Stomach (tissue), 9 donors: ENCODE results near the gene UNC45B. TPM values are rescaled to one million over a fixed set of nuclear protein-coding genes. Genes with fewer than 3 reads are reported as not detected.

Experiments used
- DNase-seq, 2 donors: peaks; one replicate each; pipeline versions ENCODE4 v3.0.0 to v3.0.0-alpha.2; 2013 to 2019
- H3K27ac ChIP-seq, 5 donors: fragments of 200-600 bp in 4 of 5; sonication (generic) in 4 of 5; one replicate each; pipeline ENCODE4 v1.5.1; 2013 to 2019; ENCODE audit warnings: mild to moderate bottlenecking in 1 of 5, moderate library complexity in 1 of 5
- H3K27me3 ChIP-seq, 3 donors: fragments of 200-600 bp; sonication (generic); one replicate each; pipeline ENCODE4 v1.5.1; 2017 to 2019; ENCODE audit warnings: mixed run types in 1 of 3
- H3K36me3 ChIP-seq, 4 donors: fragments of 200-600 bp; sonication (generic); 1 replicate in 3 of 4; 2 replicates in 1 of 4; pipeline ENCODE4 v1.5.1; 2016 to 2019
- H3K4me1 ChIP-seq, 4 donors: fragments of 200-600 bp; sonication (generic); one replicate each; pipeline ENCODE4 v1.5.1; 2016 to 2019
- H3K4me3 ChIP-seq, 4 donors: fragments of 200-600 bp; sonication (generic) in 3 of 4; one replicate each; pipeline ENCODE4 v1.5.1; 2016 to 2019; ENCODE audit warnings: mild to moderate bottlenecking in 1 of 4
- H3K9me3 ChIP-seq, 4 donors: fragments of 200-600 bp; sonication (generic); one replicate each; pipeline ENCODE4 v1.5.1; 2016 to 2019
- EP300 ChIP-seq: sonication (generic); formaldehyde crosslinking; IDR thresholded peaks from one replicate; pipeline ENCODE4 v1.6.1; 2017; ENCODE audit warnings: antibody characterized with exemption
- POLR2A ChIP-seq, 4 donors: fragments of 450-650 bp; IDR thresholded peaks; one replicate each; pipeline ENCODE4 v1.6.1; 2016; ENCODE audit warnings: antibody characterized with exemption in 4 of 4, control low read depth in 2 of 4, mild to moderate bottlenecking in 1 of 4, moderate library complexity in 1 of 4
- POLR2AphosphoS5 ChIP-seq, 3 donors: sonication (generic); formaldehyde crosslinking; IDR thresholded peaks; one replicate each; pipeline ENCODE4 v1.6.1; 2016; ENCODE audit warnings: antibody characterized with exemption in 3 of 3
- WGBS, 5 donors: extraction: QIAGEN DNeasy Blood & Tissue Kit in 3 of 5; methylation state at CpG; one replicate each; pipeline versions ENCODE4 v1.1.5 to v1.1.7; 2013 to 2018; 5-methylcytosine and 5-hydroxymethylcytosine counted together
- intact Hi-C: fragments of 100-400 bp; cut with DNase I; formaldehyde crosslinking; loops from one replicate; pipeline ENCODE4 v1.15.1; 2023; ENCODE audit warnings: low total_unique reads
- polyA plus RNA-seq, 3 donors: library from polyadenylated mRNA; stranded (reverse); fragments of 200-250 nt; gene quantifications; one replicate each; pipeline ENCODE4 v1.2.3, GENCODE V29; 2013
- total RNA-seq, 5 donors: library from RNA; depleted of rRNA; stranded (reverse); fragments of >200 nt; gene quantifications; one replicate each; pipeline versions ENCODE4 v1.1.0 to v1.2.3, GENCODE V29; 2014 to 2016
- TF ChIP-seq, protein P1 (sequence below), 7 experiments: fragments of 450-650 bp in 4 of 7; fragments of 200-600 bp in 3 of 7; sonication (generic) in 3 of 7; IDR thresholded peaks; one replicate each; pipeline ENCODE4 v1.5.1; 2016 to 2019; ENCODE audit warnings: antibody characterized with exemption in 7 of 7, control low read depth in 2 of 7, mild to moderate bottlenecking in 1 of 7
- donor health status: healthy with polysubstance abuse.
- donor health status: Bipolar disorder and iron deficiency.
- donor health status: healthy.

The UNC45B gene
- total and polyA plus RNA-seq, 8 donors, result 0.05 to 1.8 (median 0.30) TPM; not detected in 2

DNA sequence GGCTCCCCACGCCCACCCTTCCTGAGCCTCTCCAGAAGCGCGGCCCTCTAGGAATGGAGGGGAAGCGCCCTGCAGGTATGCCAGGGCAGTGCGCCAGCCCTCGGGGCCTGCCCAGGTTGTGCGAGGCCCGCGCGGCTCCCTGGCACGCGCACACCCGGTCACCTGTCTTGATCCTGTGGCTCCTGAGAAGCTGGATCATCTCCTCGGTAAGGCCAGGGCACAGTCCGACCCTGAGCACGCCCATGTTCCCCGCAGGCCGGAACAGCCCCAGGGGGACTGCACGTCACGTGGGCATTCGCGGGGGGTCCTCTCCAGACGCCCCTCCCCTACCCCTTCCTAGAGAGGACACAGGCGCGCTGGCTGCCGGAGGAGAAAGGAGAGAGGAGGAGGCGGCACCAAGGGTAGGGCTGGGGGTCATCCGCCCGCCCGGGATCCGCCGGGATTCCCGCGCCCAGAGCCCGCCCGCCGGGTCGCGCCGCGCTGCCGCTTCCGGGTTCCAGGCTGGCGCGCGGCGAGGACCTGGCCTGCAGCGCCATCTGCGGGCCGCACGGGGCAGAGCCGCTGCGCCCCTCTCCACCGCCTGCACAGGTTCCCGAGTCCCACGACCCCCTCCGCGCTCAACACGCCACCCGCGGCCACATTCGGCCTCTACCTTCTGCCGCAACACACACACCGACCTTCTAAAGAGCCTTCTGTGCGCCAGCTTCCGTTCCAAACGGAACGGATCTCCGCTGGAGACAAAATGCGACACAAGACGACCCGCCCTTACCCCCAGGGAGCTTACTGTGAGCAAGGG is 28.0 kb upstream of the UNC45B start, which contains the start of gene RAD51D:
Gene RAD51D, minus strand, starts transcription at position 491 of the 796 bp plus-strand sequence. Its CDS starts 247 bp downstream, at position 244.
- Histone ChIP-seq H3K4me1 (peaks cover 16 to 29% (median 25%) of the 10 kb centered on the region in 4 donors), H3K27me3 (no peaks in the 10 kb centered on the region), H3K27ac (peak within 1 kb of the TSS; percentile 20 to 86 (median 77)), H3K36me3 (no peaks in the 10 kb centered on the region), H3K9me3 (no peaks in the 10 kb centered on the region), H3K4me3 (peak within 1 kb of the TSS; percentile 72 to 88 (median 77))
- DNase-seq, result peak; percentile 81 to 94
- TF ChIP-seq POLR2A (IDR thresholded peaks at IDR 0.05) (no peak), POLR2AphosphoS5 (IDR thresholded peaks at IDR 0.05) (peak in 2 of 3 donors; percentile 14 to 42)
- TF ChIP-seq, protein P1, sequence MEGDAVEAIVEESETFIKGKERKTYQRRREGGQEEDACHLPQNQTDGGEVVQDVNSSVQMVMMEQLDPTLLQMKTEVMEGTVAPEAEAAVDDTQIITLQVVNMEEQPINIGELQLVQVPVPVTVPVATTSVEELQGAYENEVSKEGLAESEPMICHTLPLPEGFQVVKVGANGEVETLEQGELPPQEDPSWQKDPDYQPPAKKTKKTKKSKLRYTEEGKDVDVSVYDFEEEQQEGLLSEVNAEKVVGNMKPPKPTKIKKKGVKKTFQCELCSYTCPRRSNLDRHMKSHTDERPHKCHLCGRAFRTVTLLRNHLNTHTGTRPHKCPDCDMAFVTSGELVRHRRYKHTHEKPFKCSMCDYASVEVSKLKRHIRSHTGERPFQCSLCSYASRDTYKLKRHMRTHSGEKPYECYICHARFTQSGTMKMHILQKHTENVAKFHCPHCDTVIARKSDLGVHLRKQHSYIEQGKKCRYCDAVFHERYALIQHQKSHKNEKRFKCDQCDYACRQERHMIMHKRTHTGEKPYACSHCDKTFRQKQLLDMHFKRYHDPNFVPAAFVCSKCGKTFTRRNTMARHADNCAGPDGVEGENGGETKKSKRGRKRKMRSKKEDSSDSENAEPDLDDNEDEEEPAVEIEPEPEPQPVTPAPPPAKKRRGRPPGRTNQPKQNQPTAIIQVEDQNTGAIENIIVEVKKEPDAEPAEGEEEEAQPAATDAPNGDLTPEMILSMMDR (IDR thresholded peaks at IDR 0.05), result peak in 5 of 7 experiments; percentile 70 to 99 (median 96)
- intact Hi-C loops, result loop anchor here (5.0 to 10.0 kb wide), 2 partner anchors 575 to 697 kb away; no protein-coding TSS in a partner anchor
- 0 to 1% (median 1%) methylated on average over 12 to 72 of the region's 72 CpGs for WGBS, 5 donors

DNA sequence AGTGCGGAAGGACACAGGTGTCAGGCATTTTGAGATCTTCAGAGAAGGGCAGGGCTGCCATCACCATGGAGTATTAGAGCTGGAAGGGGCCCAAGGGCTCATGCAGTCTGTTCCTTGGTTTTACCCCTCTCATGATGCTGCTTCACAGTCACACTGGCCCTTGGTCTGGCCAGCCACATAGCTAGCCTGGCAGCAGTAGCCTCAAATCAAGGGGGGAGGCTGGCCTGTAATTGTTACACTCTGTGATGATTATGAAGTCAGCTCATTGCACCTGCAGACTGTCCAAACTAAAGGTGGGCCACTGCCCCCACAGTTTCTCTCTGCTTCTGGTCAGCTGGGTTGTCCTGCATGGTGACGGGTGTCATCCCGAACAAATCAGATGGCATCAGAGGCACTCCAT is 26.3 kb upstream of the UNC45B start, which contains the start of gene FNDC8:
Gene FNDC8, plus strand, starts transcription at position 301 of the 400 bp plus-strand sequence. Its CDS starts 79 bp downstream, at position 380.
- no peak for DNase-seq
- no peaks in the 10 kb centered on the region for H3K27me3 ChIP-seq
- no peak for TF ChIP-seq EP300
- TF ChIP-seq POLR2A (IDR thresholded peaks at IDR 0.05), result no peak
- no peak for TF ChIP-seq POLR2AphosphoS5 (IDR thresholded peaks at IDR 0.05)
- TF ChIP-seq, protein P1 (IDR thresholded peaks at IDR 0.05), result no peak
- WGBS, 5 donors, result 89 to 96% (median 91%) methylated on average over 3 of the region's 3 CpGs
- intact Hi-C loops, result loop anchor here (5.0 to 10.0 kb wide), 2 partner anchors 577 to 699 kb away; no protein-coding TSS in a partner anchor
- no peaks in the 10 kb centered on the region for H3K9me3 ChIP-seq
- H3K4me3 ChIP-seq, result no peak within 1 kb of the TSS
- peaks cover 16 to 29% (median 25%) of the 10 kb centered on the region in 4 donors for H3K4me1 ChIP-seq
- H3K27ac ChIP-seq, result no peak within 1 kb of the TSS
- H3K36me3 ChIP-seq, result no peaks in the 10 kb centered on the region

GRCh38 chr17:35127751-35128514 is 19.7 kb upstream of the UNC45B start:
- Histone ChIP-seq H3K27ac (peak overlapping the region in 1 of 5 donors; percentile 20), H3K27me3 (no peaks in the 10 kb centered on the region), H3K36me3 (peaks cover 19 to 24% (median 23%) of the 10 kb centered on the region in 4 donors), H3K4me1 (no peaks in the 10 kb centered on the region), H3K4me3 (no peak overlapping the region), H3K9me3 (no peaks in the 10 kb centered on the region)
- DNase-seq, result peak in 1 of 2 donors; percentile 79
- TF ChIP-seq POLR2AphosphoS5 (IDR thresholded peaks at IDR 0.05), result no peak
- TF ChIP-seq POLR2A (IDR thresholded peaks at IDR 0.05), result no peak
- no peak for TF ChIP-seq EP300
- 76 to 90% (median 82%) methylated on average over 11 of the region's 11 CpGs for WGBS, 5 donors
- intact Hi-C loops, result loop anchor here (10.0 kb wide), 1 partner anchor 583 kb away; no protein-coding TSS in a partner anchor

DNA sequence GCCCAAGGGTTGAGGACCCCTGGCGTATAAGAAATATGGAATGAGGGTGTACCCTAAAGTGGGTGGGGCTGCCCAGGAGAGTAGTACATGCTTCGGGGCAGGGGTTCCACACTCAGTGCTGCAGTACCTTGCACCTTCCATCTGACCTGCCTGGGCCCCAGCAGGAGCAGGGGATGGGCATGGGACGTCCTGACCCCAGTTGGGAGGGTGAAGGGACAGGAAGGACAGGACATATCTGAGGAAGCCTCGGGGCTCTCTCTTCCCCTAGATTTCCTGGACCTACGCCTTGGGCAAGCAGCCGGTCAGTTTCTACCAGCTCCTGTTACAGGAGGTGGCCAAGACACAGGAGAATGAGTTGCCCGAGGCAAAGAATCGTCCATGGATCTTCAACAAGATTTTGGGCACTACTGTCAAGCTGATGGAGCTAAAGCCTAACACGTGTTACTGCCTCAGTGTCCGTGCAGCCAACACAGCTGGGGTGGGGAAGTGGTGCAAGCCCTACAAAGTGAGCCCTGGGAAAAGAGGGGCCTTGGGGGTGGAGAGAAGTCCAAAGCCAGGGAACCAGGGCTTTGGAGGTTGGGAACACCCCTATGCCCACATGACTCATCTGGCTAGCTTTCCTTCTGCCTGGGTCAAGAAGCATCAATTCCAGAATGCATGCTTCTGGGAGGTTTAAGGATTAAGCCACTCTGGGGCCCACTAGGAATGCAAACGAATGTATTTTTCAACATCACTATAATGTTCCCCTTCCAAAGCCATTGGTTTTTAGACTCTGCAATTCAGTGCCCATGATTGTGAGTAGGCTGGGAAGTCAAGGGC is 18.3 kb upstream of the UNC45B start:
- no peaks in the 10 kb centered on the region for H3K4me1 ChIP-seq
- no peaks in the 10 kb centered on the region for H3K9me3 ChIP-seq
- intact Hi-C loops, result loop anchor here (10.0 kb wide), 1 partner anchor 585 kb away; no protein-coding TSS in a partner anchor
- no peak for DNase-seq
- no peaks in the 10 kb centered on the region for H3K27me3 ChIP-seq
- no peak for TF ChIP-seq POLR2A (IDR thresholded peaks at IDR 0.05)
- TF ChIP-seq EP300, result no peak
- TF ChIP-seq, protein P1 (IDR thresholded peaks at IDR 0.05), result no peak
- no peak for TF ChIP-seq POLR2AphosphoS5 (IDR thresholded peaks at IDR 0.05)
- 78 to 84% (median 81%) methylated on average over 11 of the region's 11 CpGs for WGBS, 5 donors
- H3K4me3 ChIP-seq, result no peak overlapping the region
- H3K36me3 ChIP-seq, result peaks cover 34 to 38% (median 37%) of the 10 kb centered on the region in 4 donors
- H3K27ac ChIP-seq, result no peak overlapping the region
